ENCODE data around the gene EYS.

DNA sequence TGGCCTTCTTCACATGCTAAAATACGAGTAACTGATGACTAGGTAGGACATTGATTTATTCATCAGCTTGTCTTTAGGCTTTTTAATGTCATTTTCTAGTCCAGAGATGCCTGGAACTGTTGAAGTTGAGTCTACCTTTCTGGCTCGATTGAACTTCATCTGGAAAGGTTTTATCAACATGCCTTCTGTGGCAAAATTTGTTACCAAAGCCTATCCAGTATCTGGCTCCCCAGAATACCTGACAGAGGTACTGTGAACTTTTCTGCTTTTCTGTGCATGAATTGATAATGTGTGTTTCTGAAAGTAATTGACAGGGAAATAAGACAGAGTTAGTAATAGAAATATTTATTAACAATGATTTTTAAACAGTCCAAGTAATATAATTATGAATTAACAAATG, 2000.4 kb downstream of the EYS start:
- TF ChIP-seq POLR2AphosphoS5 (IDR thresholded peaks at IDR 0.05; ENCODE audit: low read depth, low read length): no peak
- TF ChIP-seq SIN3A (IDR thresholded peaks at IDR 0.05; ENCODE audit: borderline replicate concordance, insufficient read depth, low read length): no peak
- no peak for TF ChIP-seq TAF1 (IDR thresholded peaks at IDR 0.05; ENCODE audit: borderline replicate concordance, insufficient read depth, low read length)
